ENCODE measurements around the gene LTBP2.

DNA sequence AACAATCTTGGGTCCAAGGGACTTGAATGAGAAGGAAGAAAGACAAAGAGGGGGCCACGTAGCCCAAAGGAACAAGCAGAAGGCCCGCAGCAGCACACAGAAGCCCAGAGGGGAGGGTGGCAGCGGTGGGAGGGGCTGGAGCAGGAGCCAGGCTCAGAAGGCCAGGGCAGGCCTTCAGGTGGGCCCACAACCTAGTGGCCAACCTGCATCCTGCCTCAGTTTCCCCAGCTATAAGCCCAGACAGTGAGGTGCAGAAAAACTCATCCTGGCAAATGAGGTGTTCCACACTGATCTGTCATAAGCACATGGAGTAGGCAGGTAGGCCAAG lies 34.1 kb downstream of the LTBP2 start:
- TF ChIP-seq, protein P1, sequence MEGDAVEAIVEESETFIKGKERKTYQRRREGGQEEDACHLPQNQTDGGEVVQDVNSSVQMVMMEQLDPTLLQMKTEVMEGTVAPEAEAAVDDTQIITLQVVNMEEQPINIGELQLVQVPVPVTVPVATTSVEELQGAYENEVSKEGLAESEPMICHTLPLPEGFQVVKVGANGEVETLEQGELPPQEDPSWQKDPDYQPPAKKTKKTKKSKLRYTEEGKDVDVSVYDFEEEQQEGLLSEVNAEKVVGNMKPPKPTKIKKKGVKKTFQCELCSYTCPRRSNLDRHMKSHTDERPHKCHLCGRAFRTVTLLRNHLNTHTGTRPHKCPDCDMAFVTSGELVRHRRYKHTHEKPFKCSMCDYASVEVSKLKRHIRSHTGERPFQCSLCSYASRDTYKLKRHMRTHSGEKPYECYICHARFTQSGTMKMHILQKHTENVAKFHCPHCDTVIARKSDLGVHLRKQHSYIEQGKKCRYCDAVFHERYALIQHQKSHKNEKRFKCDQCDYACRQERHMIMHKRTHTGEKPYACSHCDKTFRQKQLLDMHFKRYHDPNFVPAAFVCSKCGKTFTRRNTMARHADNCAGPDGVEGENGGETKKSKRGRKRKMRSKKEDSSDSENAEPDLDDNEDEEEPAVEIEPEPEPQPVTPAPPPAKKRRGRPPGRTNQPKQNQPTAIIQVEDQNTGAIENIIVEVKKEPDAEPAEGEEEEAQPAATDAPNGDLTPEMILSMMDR (IDR thresholded peaks at IDR 0.05): no peak
- TF ChIP-seq POLR2A (IDR thresholded peaks at IDR 0.05): no peak

All from testis (tissue), 2 donors.